ENCODE data around the gene SNED1.

Gene SNED1

GRCh38 chr2:241038374-241039180 lies 40.2 kb downstream of the SNED1 start:
- H4K20me1 ChIP-seq (ENCODE audit: insufficient read depth, low read length) = no peaks in the 10 kb centered on the region; the same call in 1 of the 2 replicates
- H3K36me3 ChIP-seq (ENCODE audit: insufficient read depth, low read length) = no peaks in the 10 kb centered on the region
- peaks cover 3% of the 10 kb centered on the region for H3K27me3 ChIP-seq (ENCODE audit: insufficient read depth, low read length, poor library complexity)
- no peak for DNase-seq
- no peak overlapping the region for H3K4me3 ChIP-seq (ENCODE audit: low read depth in 1 of 2, low read length in 2 of 2)
- H3K27ac ChIP-seq (ENCODE audit: low read length) = no peak overlapping the region
- H3K4me2 ChIP-seq (ENCODE audit: insufficient read depth, low read length) = no peak overlapping the region
- no peaks in the 10 kb centered on the region for H3K9me3 ChIP-seq (ENCODE audit: insufficient read depth, low read length, severe bottlenecking)
- H3K79me2 ChIP-seq (ENCODE audit: insufficient read depth, low read length) = no peaks in the 10 kb centered on the region
- ATAC-seq (ENCODE audit: insufficient read depth, low read depth) = no peak
- H3K9ac ChIP-seq (ENCODE audit: low read depth, low read length) = no peak overlapping the region
- TF ChIP-seq CTCF (IDR thresholded peaks at IDR 0.05; ENCODE audit: borderline replicate concordance, extremely low read depth, low read length, poor library complexity, severe bottlenecking) (no peak), EZH2 (IDR thresholded peaks at IDR 0.05; ENCODE audit: borderline replicate concordance, low read depth, low read length, severe bottlenecking) (no peak)
- H2AFZ ChIP-seq (ENCODE audit: low read depth, low read length) = no peak overlapping the region
- H3K4me1 ChIP-seq (ENCODE audit: insufficient read depth, low read length) = no peaks in the 10 kb centered on the region

DNA sequence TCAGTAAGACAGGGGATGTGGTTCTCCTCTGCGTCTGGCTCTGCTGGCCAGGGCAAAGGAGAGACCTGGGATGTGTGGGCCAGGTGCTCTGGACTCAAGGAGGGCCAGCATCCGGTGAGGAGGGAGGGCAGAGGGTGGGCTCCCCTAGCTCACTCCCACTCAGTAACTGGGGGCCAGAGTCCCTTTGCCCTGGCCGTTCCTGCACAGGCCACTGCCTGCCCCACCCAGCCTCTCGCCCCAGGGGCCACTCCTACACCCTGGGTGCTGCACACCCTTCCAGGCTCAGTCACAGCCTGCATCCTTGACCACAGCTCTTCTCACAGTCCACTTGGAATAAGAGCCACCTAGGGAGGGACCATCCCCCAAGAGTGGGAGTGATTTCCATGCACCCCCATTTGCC lies 41.0 kb downstream of the SNED1 start:
- H4K20me1 ChIP-seq (ENCODE audit: insufficient read depth, low read length) = no peaks in the 10 kb centered on the region; the same call in 1 of the 2 replicates
- no peak overlapping the region for H3K9ac ChIP-seq (ENCODE audit: low read depth, low read length)
- TF ChIP-seq EZH2 (IDR thresholded peaks at IDR 0.05; ENCODE audit: borderline replicate concordance, low read depth, low read length, severe bottlenecking) (no peak), CTCF (IDR thresholded peaks at IDR 0.05; ENCODE audit: borderline replicate concordance, extremely low read depth, low read length, poor library complexity, severe bottlenecking) (no peak)
- H3K79me2 ChIP-seq (ENCODE audit: insufficient read depth, low read length) = no peaks in the 10 kb centered on the region
- H3K9me3 ChIP-seq (ENCODE audit: insufficient read depth, low read length, severe bottlenecking) = no peaks in the 10 kb centered on the region
- no peak overlapping the region for H3K4me3 ChIP-seq (ENCODE audit: low read depth in 1 of 2, low read length in 2 of 2)
- no peak overlapping the region for H3K27ac ChIP-seq (ENCODE audit: low read length)
- H3K36me3 ChIP-seq (ENCODE audit: insufficient read depth, low read length) = no peaks in the 10 kb centered on the region
- H2AFZ ChIP-seq (ENCODE audit: low read depth, low read length) = no peak overlapping the region
- H3K27me3 ChIP-seq (ENCODE audit: insufficient read depth, low read length, poor library complexity) = peaks cover 3% of the 10 kb centered on the region
- ATAC-seq (ENCODE audit: insufficient read depth, low read depth) = no peak
- DNase-seq = no peak
- H3K4me1 ChIP-seq (ENCODE audit: insufficient read depth, low read length) = no peaks in the 10 kb centered on the region
- no peak overlapping the region for H3K4me2 ChIP-seq (ENCODE audit: insufficient read depth, low read length)

DNA sequence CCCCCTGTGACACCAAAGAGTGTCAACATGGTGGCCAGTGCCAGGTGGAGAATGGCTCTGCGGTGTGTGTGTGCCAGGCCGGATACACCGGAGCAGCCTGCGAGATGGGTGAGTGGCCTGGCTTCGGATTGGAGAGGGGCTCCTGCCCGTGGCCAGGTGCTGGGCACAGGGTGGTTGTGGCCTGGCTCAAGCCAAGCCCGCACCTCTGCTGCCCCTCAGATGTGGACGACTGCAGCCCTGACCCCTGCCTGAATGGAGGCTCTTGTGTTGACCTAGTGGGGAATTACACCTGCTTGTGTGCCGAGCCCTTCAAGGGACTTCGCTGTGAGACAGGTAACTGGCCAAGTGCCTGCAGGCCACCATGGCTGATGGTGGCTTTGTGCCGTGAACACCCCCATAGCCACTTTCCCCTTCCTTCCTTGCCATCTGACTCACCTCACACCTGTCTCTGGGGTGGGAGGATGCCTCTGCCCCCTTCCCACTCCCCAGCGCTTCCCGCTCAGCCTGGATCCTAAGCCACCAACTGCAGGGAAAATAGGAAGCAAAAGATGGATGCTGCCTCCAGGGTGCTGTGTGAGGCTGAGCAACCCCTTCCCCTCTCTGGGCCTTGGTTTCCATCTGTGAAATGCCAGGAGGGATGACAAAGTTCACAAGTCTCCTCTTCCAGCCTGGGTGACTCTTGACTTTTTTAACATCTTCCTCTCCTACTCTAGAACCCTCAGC lies 41.8 kb downstream of the SNED1 start:
- peaks cover 3% of the 10 kb centered on the region for H3K27me3 ChIP-seq (ENCODE audit: insufficient read depth, low read length, poor library complexity)
- H2AFZ ChIP-seq (ENCODE audit: low read depth, low read length) = no peak overlapping the region
- no peaks in the 10 kb centered on the region; the same call in 1 of the 2 replicates for H4K20me1 ChIP-seq (ENCODE audit: insufficient read depth, low read length)
- TF ChIP-seq EZH2 (IDR thresholded peaks at IDR 0.05; ENCODE audit: borderline replicate concordance, low read depth, low read length, severe bottlenecking) (no peak), CTCF (IDR thresholded peaks at IDR 0.05; ENCODE audit: borderline replicate concordance, extremely low read depth, low read length, poor library complexity, severe bottlenecking) (no peak)
- H3K36me3 ChIP-seq (ENCODE audit: insufficient read depth, low read length) = no peaks in the 10 kb centered on the region
- no peak overlapping the region for H3K4me2 ChIP-seq (ENCODE audit: insufficient read depth, low read length)
- H3K4me1 ChIP-seq (ENCODE audit: insufficient read depth, low read length) = no peaks in the 10 kb centered on the region
- DNase-seq (no peak), ATAC-seq (ENCODE audit: insufficient read depth, low read depth) (no peak)
- H3K79me2 ChIP-seq (ENCODE audit: insufficient read depth, low read length) = no peaks in the 10 kb centered on the region
- H3K27ac ChIP-seq (ENCODE audit: low read length) = no peak overlapping the region
- H3K9ac ChIP-seq (ENCODE audit: low read depth, low read length) = no peak overlapping the region
- H3K4me3 ChIP-seq (ENCODE audit: low read depth in 1 of 2, low read length in 2 of 2) = no peak overlapping the region
- no peaks in the 10 kb centered on the region for H3K9me3 ChIP-seq (ENCODE audit: insufficient read depth, low read length, severe bottlenecking)
